Mesendoderm (in vitro differentiated cells): ENCODE measurements around the gene PRKAB1.

Source experiments
- DNase-seq: peaks from one replicate; pipeline ENCODE4 v3.0.0; 2013
- H2AK5ac ChIP-seq: 2 replicates; pipeline ENCODE4 v1.6.1; 2013; ENCODE audit warnings: low read length, inconsistent platforms
- H2BK120ac ChIP-seq: 2 replicates; pipeline ENCODE4 v1.6.1; 2013; ENCODE audit warnings: low read depth, mild to moderate bottlenecking, low read length, moderate library complexity, mixed read lengths
- H2BK15ac ChIP-seq: replicated peaks from 2 replicates; pipeline ENCODE4 v1.6.1; 2013; ENCODE audit warnings: low read depth, mild to moderate bottlenecking, moderate library complexity
- H2BK5ac ChIP-seq: 2 replicates; pipeline ENCODE4 v1.6.1; 2013; ENCODE audit warnings: low read length, inconsistent platforms
- H3K18ac ChIP-seq: 2 replicates; pipeline ENCODE4 v1.6.1; 2013; ENCODE audit warnings: mild to moderate bottlenecking, low read length, mixed read lengths
- H3K23ac ChIP-seq: one replicate; pipeline ENCODE4 v1.6.1; 2013; ENCODE audit warnings: low read length
- H3K27ac ChIP-seq: 2 replicates; pipeline ENCODE4 v1.5.1; 2013; ENCODE audit warnings: low read depth, mild to moderate bottlenecking, inconsistent platforms, low read length, moderate library complexity
- H3K27me3 ChIP-seq: 2 replicates; pipeline ENCODE4 v1.6.1; 2013; ENCODE audit warnings: low read length, control low read depth, mild to moderate bottlenecking, inconsistent platforms; ENCODE audit not compliant: insufficient read depth, poor library complexity
- H3K36me3 ChIP-seq: 2 replicates; pipeline ENCODE4 v1.6.1; 2013; ENCODE audit warnings: low read length, inconsistent platforms; ENCODE audit not compliant: control insufficient read depth, insufficient read depth
- H3K4ac ChIP-seq: one replicate; pipeline ENCODE4 v1.6.1; 2013; ENCODE audit warnings: low read depth, mild to moderate bottlenecking, low read length, moderate library complexity
- H3K4me1 ChIP-seq: 2 replicates; pipeline ENCODE4 v1.6.1; 2013; ENCODE audit warnings: low read depth, low read length, inconsistent platforms; ENCODE audit not compliant: control insufficient read depth
- H3K4me2 ChIP-seq: 2 replicates; pipeline ENCODE4 v1.6.1; 2013; ENCODE audit warnings: low read length
- H3K4me3 ChIP-seq: 2 replicates; pipeline ENCODE4 v1.5.1; 2013; ENCODE audit warnings: mild to moderate bottlenecking, low read length
- H3K56ac ChIP-seq: one replicate; pipeline ENCODE4 v1.6.1; 2013; ENCODE audit warnings: low read length
- H3K79me1 ChIP-seq: 2 replicates; pipeline ENCODE4 v1.6.1; 2013; ENCODE audit warnings: low read length, inconsistent platforms
- H3K79me2 ChIP-seq: 2 replicates; pipeline ENCODE4 v1.6.1; 2013; ENCODE audit warnings: mild to moderate bottlenecking, low read length; ENCODE audit not compliant: control insufficient read depth, insufficient read depth
- H3K9ac ChIP-seq: 2 replicates; pipeline ENCODE4 v1.6.1; 2013; ENCODE audit warnings: low read length, inconsistent platforms
- H4K5ac ChIP-seq: one replicate; pipeline ENCODE4 v1.6.1; 2013; ENCODE audit warnings: low read length
- H4K8ac ChIP-seq: one replicate; pipeline ENCODE4 v1.6.1; 2013; ENCODE audit warnings: low read depth, mild to moderate bottlenecking, control low read depth, low read length, moderate library complexity
- WGBS: extraction: QIAGEN DNeasy Blood & Tissue Kit; methylation state at CpG from one replicate; pipeline ENCODE4 v1.1.7; 2013; ENCODE audit warnings: low lambda C conversion rate, missing lambda C conversion rate; ENCODE audit not compliant: insufficient coverage; ENCODE audit errors: extremely low coverage; 5-methylcytosine and 5-hydroxymethylcytosine counted together

PRKAB1 gene

DNA sequence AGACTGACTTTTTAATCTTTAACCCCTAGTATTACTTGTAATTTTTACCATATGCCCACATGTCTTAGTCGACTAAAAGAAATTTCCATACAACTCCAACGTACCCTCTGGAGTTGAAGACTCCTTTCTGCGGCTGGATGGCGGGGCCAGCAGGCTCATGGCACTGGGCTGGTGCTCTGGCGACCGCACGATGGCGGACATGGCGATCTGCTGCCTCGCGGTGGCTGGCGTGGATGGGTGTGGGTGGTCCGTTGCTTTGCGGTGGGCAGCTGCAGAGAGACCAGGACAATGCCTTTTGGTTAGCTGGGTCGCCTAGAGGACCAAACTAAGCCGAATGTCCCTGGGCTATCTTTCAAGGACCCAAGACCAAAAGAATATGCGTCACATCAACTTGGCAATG, 50.2 kb downstream of the PRKAB1 start:
- Histone ChIP-seq H3K4me2 (no peak overlapping the region), H3K36me3 (peaks cover 4% of the 10 kb centered on the region), H3K79me2 (no peaks in the 10 kb centered on the region), H2BK15ac (no peak overlapping the region), H3K56ac (no peak overlapping the region), H2AK5ac (no peak overlapping the region), H3K4ac (no peak overlapping the region), H3K4me3 (no peak overlapping the region), H4K8ac (no peak overlapping the region), H2BK5ac (no peak overlapping the region), H3K4me1 (no peaks in the 10 kb centered on the region), H4K5ac (no peak overlapping the region), H3K23ac (no peak overlapping the region), H3K27me3 (no peaks in the 10 kb centered on the region), H2BK120ac (no peak overlapping the region), H3K18ac (no peak overlapping the region), H3K79me1 (no peaks in the 10 kb centered on the region), H3K27ac (no peak overlapping the region), H3K9ac (no peak overlapping the region)
- WGBS, result no CpG with 5 or more reads among the region's 17 CpGs
- DNase-seq, result no peak

DNA sequence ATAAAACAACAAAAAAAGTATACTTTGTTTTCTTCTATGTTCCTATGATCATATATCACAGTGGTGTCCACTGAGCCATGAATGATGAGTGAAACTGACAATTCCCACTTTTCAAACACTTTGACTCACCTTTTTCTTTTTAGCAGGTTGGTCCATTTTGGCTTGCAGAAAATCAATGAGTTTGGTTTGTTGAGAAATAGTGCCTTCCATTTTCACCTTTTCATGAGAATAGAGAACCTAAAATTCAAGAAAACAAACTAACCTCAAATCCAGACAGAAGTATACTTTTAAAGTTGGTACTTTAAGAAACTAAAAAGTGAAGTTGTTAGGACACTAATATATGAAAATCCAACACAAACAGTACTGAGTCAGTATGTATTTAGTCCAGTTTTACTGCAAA, 52.4 kb downstream of the PRKAB1 start:
- H3K4me2 ChIP-seq, result no peak overlapping the region
- no peak overlapping the region for H3K23ac ChIP-seq
- no peak overlapping the region for H2BK120ac ChIP-seq
- no peaks in the 10 kb centered on the region for H3K79me2 ChIP-seq
- H4K8ac ChIP-seq, result no peak overlapping the region
- H3K18ac ChIP-seq, result no peak overlapping the region
- peaks cover 4% of the 10 kb centered on the region for H3K36me3 ChIP-seq
- no peak for DNase-seq
- H3K4me3 ChIP-seq, result no peak overlapping the region
- no peaks in the 10 kb centered on the region for H3K79me1 ChIP-seq
- no peak overlapping the region for H3K27ac ChIP-seq
- H2BK5ac ChIP-seq, result no peak overlapping the region
- H3K9ac ChIP-seq, result no peak overlapping the region
- no peak overlapping the region for H3K4ac ChIP-seq
- no peak overlapping the region for H2BK15ac ChIP-seq
- no peaks in the 10 kb centered on the region for H3K27me3 ChIP-seq
- H4K5ac ChIP-seq, result no peak overlapping the region
- no peak overlapping the region for H2AK5ac ChIP-seq
- H3K56ac ChIP-seq, result no peak overlapping the region
- no peaks in the 10 kb centered on the region for H3K4me1 ChIP-seq

DNA sequence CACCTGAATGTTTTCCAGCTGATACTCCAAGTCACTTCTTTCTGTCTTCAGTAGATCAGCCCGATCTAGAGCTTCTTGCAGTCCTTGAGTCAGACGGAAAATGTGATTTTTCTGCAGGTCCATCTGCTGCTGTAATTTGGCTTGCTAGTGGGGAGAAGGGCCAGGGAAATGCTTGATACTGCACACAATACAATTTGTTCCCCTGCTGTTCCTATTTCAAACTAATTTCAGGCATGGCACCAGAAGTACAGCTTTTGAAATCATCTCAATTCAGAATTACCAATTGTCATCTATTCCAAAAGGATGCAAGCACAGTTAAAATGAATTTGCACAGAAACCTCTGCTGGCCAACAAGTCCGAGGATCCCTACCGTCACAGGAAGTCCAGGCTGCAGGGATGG, 53.4 kb downstream of the PRKAB1 start:
- Histone ChIP-seq H3K4me2 (no peak overlapping the region), H3K36me3 (peaks cover 4% of the 10 kb centered on the region), H2BK5ac (no peak overlapping the region), H3K4ac (no peak overlapping the region), H3K27me3 (no peaks in the 10 kb centered on the region), H3K4me1 (no peaks in the 10 kb centered on the region), H3K9ac (no peak overlapping the region), H3K18ac (no peak overlapping the region), H3K4me3 (no peak overlapping the region), H2AK5ac (no peak overlapping the region), H3K79me2 (no peaks in the 10 kb centered on the region), H4K5ac (no peak overlapping the region), H3K23ac (no peak overlapping the region), H3K79me1 (no peaks in the 10 kb centered on the region), H3K27ac (no peak overlapping the region), H2BK120ac (no peak overlapping the region), H2BK15ac (no peak overlapping the region), H4K8ac (no peak overlapping the region), H3K56ac (no peak overlapping the region)
- DNase-seq, result no peak
- no CpG with 5 or more reads among the region's 4 CpGs for WGBS

- H3K18ac ChIP-seq, result no peak overlapping the region
- H2AK5ac ChIP-seq, result no peak overlapping the region
- no peak overlapping the region for H4K8ac ChIP-seq
- no peak for DNase-seq
- H3K23ac ChIP-seq, result no peak overlapping the region
- H3K27ac ChIP-seq, result no peak overlapping the region
- H4K5ac ChIP-seq, result no peak overlapping the region
- no peak overlapping the region for H3K4me2 ChIP-seq
- no peak overlapping the region for H2BK15ac ChIP-seq
- no peaks in the 10 kb centered on the region for H3K36me3 ChIP-seq
- H3K4me1 ChIP-seq, result no peaks in the 10 kb centered on the region
- H3K56ac ChIP-seq, result no peak overlapping the region
- H3K79me1 ChIP-seq, result no peaks in the 10 kb centered on the region
- no CpG with 5 or more reads among the region's 4 CpGs for WGBS
- no peak overlapping the region for H3K4me3 ChIP-seq
- H3K27me3 ChIP-seq, result no peaks in the 10 kb centered on the region
- H3K9ac ChIP-seq, result no peak overlapping the region
- H2BK5ac ChIP-seq, result no peak overlapping the region
- no peak overlapping the region for H3K4ac ChIP-seq
- H3K79me2 ChIP-seq, result no peaks in the 10 kb centered on the region
- no peak overlapping the region for H2BK120ac ChIP-seq
Measured at GRCh38 chr12:119725523-119725922, 57.6 kb downstream of the PRKAB1 start.

DNA sequence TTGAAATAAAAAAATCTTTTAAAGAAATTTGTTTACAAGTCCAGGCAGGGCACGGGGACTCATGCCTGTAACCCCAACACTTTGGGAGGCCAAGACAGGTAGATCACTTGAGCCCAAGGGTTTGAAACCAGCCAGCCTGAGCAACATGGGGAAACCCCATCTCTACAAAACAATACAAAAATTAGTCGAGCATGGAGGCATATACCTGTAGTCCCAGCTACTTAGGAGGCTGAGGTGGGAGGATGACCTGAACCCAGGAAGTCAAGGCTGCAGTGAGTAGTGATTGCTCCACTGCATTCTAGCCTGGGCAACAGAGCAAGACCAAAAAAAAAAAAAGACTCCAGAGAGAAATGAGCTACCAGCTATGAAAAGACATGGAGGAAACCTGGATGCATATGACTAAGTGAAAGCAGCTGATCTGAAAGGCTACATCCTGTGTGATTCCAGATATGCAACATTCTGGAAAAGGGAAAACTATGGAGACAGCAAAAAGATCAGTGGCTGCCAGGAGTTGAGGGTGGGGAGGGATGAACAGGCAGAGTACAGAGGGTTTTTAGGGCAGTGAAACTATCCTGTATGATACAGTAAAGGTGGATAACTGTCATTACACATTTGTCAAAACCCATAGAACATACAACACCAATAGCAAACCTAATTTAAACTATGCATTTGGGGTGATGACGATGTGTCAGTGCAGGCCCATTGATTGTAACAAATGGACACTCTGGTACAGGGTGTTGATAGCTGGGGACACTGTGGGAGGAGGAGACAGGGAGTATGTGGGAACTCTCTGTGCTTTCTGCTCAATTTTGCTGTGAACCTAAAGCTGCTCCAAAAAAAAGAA, 59.9 kb downstream of the PRKAB1 start:
- no peaks in the 10 kb centered on the region for H3K79me2 ChIP-seq
- no peak overlapping the region for H4K5ac ChIP-seq
- no peak overlapping the region for H2BK15ac ChIP-seq
- H3K4me3 ChIP-seq, result no peak overlapping the region
- WGBS, result no CpG with 5 or more reads among the region's 3 CpGs
- H3K18ac ChIP-seq, result no peak overlapping the region
- DNase-seq, result no peak
- no peak overlapping the region for H3K23ac ChIP-seq
- H3K56ac ChIP-seq, result no peak overlapping the region
- H3K4me2 ChIP-seq, result no peak overlapping the region
- no peaks in the 10 kb centered on the region for H3K79me1 ChIP-seq
- no peak overlapping the region for H2BK5ac ChIP-seq
- H2AK5ac ChIP-seq, result no peak overlapping the region
- no peak overlapping the region for H3K4ac ChIP-seq
- no peaks in the 10 kb centered on the region for H3K4me1 ChIP-seq
- H3K27me3 ChIP-seq, result no peaks in the 10 kb centered on the region
- H2BK120ac ChIP-seq, result no peak overlapping the region
- H3K9ac ChIP-seq, result no peak overlapping the region
- H3K36me3 ChIP-seq, result peaks cover under 1% of the 10 kb centered on the region
- H3K27ac ChIP-seq, result no peak overlapping the region
- H4K8ac ChIP-seq, result no peak overlapping the region

DNA sequence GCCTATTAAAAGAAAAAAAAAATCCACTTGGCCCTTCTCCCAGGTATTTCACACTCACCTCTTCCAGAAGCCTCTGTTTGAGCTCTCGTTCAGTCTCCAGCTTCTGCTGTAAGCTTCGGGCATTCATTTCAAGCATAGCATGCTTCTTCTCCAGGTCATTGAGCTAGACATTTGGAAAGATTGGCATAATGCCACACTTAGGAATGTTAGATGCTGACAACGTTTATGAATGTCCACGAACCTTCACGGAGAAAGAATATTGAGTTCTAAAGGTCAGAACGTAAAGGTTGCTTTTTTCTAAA, 60.5 kb downstream of the PRKAB1 start:
- Histone ChIP-seq H4K5ac (no peak overlapping the region), H4K8ac (no peak overlapping the region), H2BK120ac (no peak overlapping the region), H2BK5ac (no peak overlapping the region), H3K36me3 (peaks cover 2% of the 10 kb centered on the region), H3K4me2 (no peak overlapping the region), H3K4me3 (no peak overlapping the region), H3K27ac (no peak overlapping the region), H3K18ac (no peak overlapping the region), H3K4me1 (no peaks in the 10 kb centered on the region), H2AK5ac (no peak overlapping the region), H3K23ac (no peak overlapping the region), H3K56ac (no peak overlapping the region), H3K4ac (no peak overlapping the region), H3K79me2 (no peaks in the 10 kb centered on the region), H3K27me3 (no peaks in the 10 kb centered on the region), H2BK15ac (no peak overlapping the region), H3K79me1 (no peaks in the 10 kb centered on the region), H3K9ac (no peak overlapping the region)
- DNase-seq, result no peak
- WGBS, result no CpG with 5 or more reads among the region's 6 CpGs
